RWPE1 (cell line): ENCODE data around the gene UNCX.
"Not testable (repeated sequence)": the region's sequence is repeated elsewhere in the genome, so short reads cannot be mapped to it uniquely, and the experiment has no call there.

Experiments
- CTCF ChIA-PET: fragments of 350-600 bp; sonication (Branson Sonifier 250); formaldehyde crosslinking; extraction: SDS; loops from one replicate; lab custom pipeline; 2021; lab: Yijun Ruan, JAX
- POLR2A ChIA-PET: fragments of 400-600 bp; formaldehyde crosslinking; extraction: SDS; loops from one replicate; lab custom pipeline; 2020; ENCODE audit warnings: antibody characterized with exemption; ENCODE audit not compliant: low non-redundant PET; lab: Yijun Ruan, JAX
- DNase-seq: peaks from one replicate; pipeline ENCODE4 v3.0.0; 2012; ENCODE audit warnings: low spot score
- H3K27ac ChIP-seq: fragments of 450-650 bp; 2 replicates; pipeline ENCODE4 v1.5.1; 2017
- CTCF ChIP-seq: fragments of 450-650 bp; conservative IDR thresholded peaks from 2 replicates; pipeline ENCODE4 v1.5.1; 2017; ENCODE audit warnings: low read depth, mild to moderate bottlenecking

Gene UNCX

DNA sequence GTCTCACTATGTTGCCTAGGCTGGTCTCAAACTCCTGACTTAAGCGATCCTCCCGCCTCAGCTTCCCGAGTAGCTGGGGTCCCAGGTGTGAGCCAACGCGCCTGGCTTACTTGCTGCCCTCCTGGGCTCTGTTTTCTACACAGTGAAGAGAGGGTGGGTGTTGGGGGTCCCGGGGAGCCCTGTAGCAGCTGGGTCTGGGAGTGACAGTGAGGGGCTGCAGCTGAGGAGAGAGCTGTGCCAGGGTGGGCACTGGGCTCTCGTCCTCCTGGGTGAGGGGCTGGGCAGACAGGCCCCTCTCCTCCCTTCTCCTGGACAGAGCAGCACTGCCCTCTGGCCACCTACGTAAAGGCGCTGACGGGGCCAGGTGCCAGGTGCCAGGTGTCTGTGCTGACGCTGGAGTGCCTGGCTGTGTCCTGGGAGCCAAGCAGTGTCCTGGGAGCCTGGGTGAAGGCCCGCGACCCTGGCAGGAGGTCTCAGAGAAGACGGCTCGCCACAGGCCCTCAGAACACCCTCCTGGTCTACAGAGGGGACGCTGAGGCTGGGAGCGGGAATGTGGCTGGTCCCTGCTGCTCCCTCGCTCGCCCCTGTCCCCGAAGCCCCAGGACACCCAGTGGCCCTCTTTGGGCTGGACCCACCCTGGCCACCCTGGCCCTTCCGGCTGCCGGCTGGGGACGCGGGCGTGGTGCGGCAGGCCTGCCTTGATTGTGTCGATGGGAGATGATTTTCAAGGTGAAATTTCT lies 35.6 kb downstream of the UNCX start:
- no peak for DNase-seq
- POLR2A ChIA-PET, result no interaction called here
- TF ChIP-seq CTCF, result no peak
- no peak overlapping the region for H3K27ac ChIP-seq
- CTCF ChIA-PET, result no interaction called here

- no peak for DNase-seq
- no peak for TF ChIP-seq CTCF
- ChIA-PET POLR2A (no interaction called here), CTCF (no interaction called here)
- no peak overlapping the region for H3K27ac ChIP-seq
These were observed 36.2 kb downstream of the UNCX start for GRCh38 chr7:1268866-1269265.

DNA sequence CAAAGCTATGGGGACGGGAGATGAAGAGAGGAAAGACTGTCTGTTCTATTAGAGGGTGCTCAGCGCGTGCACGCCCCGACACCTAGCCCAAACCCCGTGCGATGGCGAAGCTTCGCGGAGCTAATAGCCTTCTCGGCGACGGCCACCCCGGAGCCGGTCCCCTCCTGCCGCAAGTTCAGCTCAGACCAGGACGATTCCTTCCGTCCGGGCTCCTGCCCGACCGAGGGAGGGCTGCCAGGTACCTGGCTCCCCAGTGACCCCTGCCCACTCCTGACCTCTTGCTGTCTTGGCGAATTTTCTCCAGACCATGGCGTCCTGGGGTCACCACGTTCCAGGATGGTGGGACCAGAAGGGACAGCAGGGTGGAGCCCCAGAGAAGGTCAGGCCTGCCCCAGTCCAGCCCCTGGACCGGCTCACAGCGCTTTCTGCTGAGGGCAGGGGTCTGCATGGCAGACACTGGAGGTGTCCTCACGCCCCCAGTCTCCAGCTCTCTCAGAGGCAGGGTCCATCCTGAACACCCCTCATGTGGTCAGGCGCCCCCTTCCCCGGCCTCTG lies 36.7 kb downstream of the UNCX start:
- POLR2A ChIA-PET, result no interaction called here
- no peak overlapping the region for H3K27ac ChIP-seq
- no peak for DNase-seq
- CTCF ChIA-PET, result no interaction called here
- no peak for TF ChIP-seq CTCF

- ChIA-PET CTCF (interaction anchor here (0.6 kb wide), 1 partner anchor 40 kb away, joined by 3 read pairs; no protein-coding TSS in a partner anchor), POLR2A (no interaction called here)
- no peak for DNase-seq
- H3K27ac ChIP-seq, result no peak overlapping the region
- no peak for TF ChIP-seq CTCF
These were observed 37.5 kb downstream of the UNCX start for GRCh38 chr7:1270181-1270580.

DNA sequence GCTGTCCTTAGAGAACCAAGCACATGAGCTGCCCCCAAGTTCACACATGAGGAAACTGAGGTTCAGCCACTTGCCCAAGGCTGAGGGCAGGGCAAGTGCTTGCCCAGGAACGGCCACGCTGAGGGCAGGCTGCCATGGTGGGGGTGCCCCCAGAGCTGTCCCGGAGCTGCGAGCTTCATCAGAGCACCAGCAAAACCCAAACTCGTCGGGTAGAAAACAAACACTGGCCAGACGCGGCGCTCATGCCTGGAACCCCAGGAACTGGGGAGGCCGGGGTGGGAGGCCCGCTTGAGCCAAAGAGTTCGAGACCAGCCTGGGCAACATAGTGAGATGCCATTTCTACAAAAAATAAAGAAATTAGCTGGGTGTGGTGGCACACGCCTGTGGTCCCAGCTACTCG lies 38.4 kb downstream of the UNCX start:
- TF ChIP-seq CTCF, result no peak
- ChIA-PET POLR2A (no interaction called here), CTCF (no interaction called here)
- no peak for DNase-seq
- H3K27ac ChIP-seq, result no peak overlapping the region

- no peak for TF ChIP-seq CTCF
- CTCF ChIA-PET, result no interaction called here
- POLR2A ChIA-PET, result no interaction called here
These were observed 39.0 kb downstream of the UNCX start for GRCh38 chr7:1271656-1272055.

DNA sequence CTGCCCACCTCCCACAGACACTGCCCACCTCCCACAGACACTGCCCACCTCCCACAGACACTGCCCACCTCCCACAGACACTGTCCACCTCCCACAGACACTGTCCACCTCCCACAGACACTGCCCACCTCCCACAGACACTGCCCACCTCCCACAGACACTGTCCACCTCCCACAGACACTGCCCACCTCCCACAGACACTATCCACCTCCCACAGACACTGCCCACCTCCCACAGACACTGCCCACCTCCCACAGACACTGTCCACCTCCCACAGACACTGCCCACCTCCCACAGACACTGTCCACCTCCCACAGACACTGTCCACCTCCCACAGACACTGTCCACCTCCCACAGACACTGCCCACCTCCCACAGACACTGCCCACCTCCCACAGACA lies 39.5 kb downstream of the UNCX start:
- DNase-seq, H3K27ac ChIP-seq, POLR2A ChIA-PET, CTCF ChIA-PET: not testable (repeated sequence)

More at GRCh38 chr7:1271656-1272055, 39.0 kb downstream of the UNCX start:
- H3K27ac ChIP-seq, result no peak overlapping the region
- no peak for DNase-seq
